SK-N-SH treated with all-trans-retinoic acid at 6 μM for 48 hours (cell line): ENCODE measurements around the gene ITCH.
"Not testable (repeated sequence)": the region's sequence is repeated elsewhere in the genome, so short reads cannot be mapped to it uniquely, and the experiment has no call there.

Experiments used
- ATAC-seq: fragments of 200-7000 bp; cut with Tn5 transposase; 3 replicates; pipeline ENCODE4 v1.9.1; 2020; ENCODE audit warnings: mild to moderate bottlenecking, moderate library complexity
- ARNTL ChIP-seq: fragments of 450-650 bp; formaldehyde crosslinking; IDR thresholded peaks from 2 replicates; pipeline ENCODE4 v1.5.0; 2020; ENCODE audit warnings: low read depth, mild to moderate bottlenecking, moderate library complexity, borderline replicate concordance
- BACH2 ChIP-seq: fragments of 250-450 bp; sonication (Bioruptor Pico); IDR thresholded peaks from 2 replicates; pipeline ENCODE4 v1.9.0; 2021; ENCODE audit warnings: mild to moderate bottlenecking, borderline replicate concordance
- CREB5 ChIP-seq: fragments of 250-450 bp; sonication (Bioruptor Pico); IDR thresholded peaks from 2 replicates; pipeline ENCODE4 v1.5.1; 2020; ENCODE audit warnings: low read depth, mild to moderate bottlenecking, moderate library complexity
- CSRNP3 ChIP-seq: fragments of 250-450 bp; sonication (Bioruptor Pico); IDR thresholded peaks from 2 replicates; pipeline ENCODE4 v1.5.1; 2021; ENCODE audit warnings: mild to moderate bottlenecking, moderate library complexity
- ESRRG ChIP-seq: fragments of 250-450 bp; sonication (Bioruptor Pico); IDR thresholded peaks from 2 replicates; pipeline ENCODE4 v1.6.1; 2021; ENCODE audit warnings: mild to moderate bottlenecking
- OSR1 ChIP-seq: fragments of 250-450 bp; sonication (Bioruptor Pico); IDR thresholded peaks from 2 replicates; pipeline ENCODE4 v1.8.0; 2022; ENCODE audit warnings: moderate library complexity, mild to moderate bottlenecking, inconsistent platforms
- PATZ1 ChIP-seq: fragments of 250-450 bp; sonication (Bioruptor Pico); IDR thresholded peaks from 2 replicates; pipeline ENCODE4 v1.8.0; 2020; ENCODE audit warnings: mild to moderate bottlenecking, moderate library complexity, borderline replicate concordance
- POU6F1 ChIP-seq: fragments of 250-450 bp; sonication (Bioruptor Pico); IDR thresholded peaks from 2 replicates; pipeline ENCODE4 v1.8.0; 2021; ENCODE audit warnings: low read depth, mild to moderate bottlenecking, moderate library complexity, borderline replicate concordance
- SNAI2 ChIP-seq: fragments of 250-450 bp; sonication (Bioruptor Pico); IDR thresholded peaks from 2 replicates; pipeline ENCODE4 v1.5.0; 2020; ENCODE audit warnings: mild to moderate bottlenecking, moderate library complexity
- TCF4 ChIP-seq: fragments of 250-450 bp; sonication (Bioruptor Pico); IDR thresholded peaks from 2 replicates; pipeline ENCODE4 v1.8.0; 2021; ENCODE audit warnings: mild to moderate bottlenecking, moderate library complexity, borderline replicate concordance
- TSHZ2 ChIP-seq: fragments of 250-450 bp; sonication (Bioruptor Pico); IDR thresholded peaks from 2 replicates; pipeline ENCODE4 v1.5.0; 2020; ENCODE audit warnings: mild to moderate bottlenecking, moderate library complexity
- ZFP3 ChIP-seq: fragments of 250-450 bp; sonication (Bioruptor Pico); IDR thresholded peaks from 2 replicates; pipeline ENCODE4 v1.5.0; 2020; ENCODE audit warnings: mild to moderate bottlenecking, moderate library complexity
- ZFP30 ChIP-seq: fragments of 450-650 bp; formaldehyde crosslinking; IDR thresholded peaks from 2 replicates; pipeline ENCODE4 v1.5.0; 2022; ENCODE audit warnings: mild to moderate bottlenecking, moderate library complexity
- ZNF8 ChIP-seq: fragments of 450-650 bp; formaldehyde crosslinking; IDR thresholded peaks from 2 replicates; pipeline ENCODE4 v1.5.0; 2020; ENCODE audit warnings: mild to moderate bottlenecking, moderate library complexity

The ITCH gene

GRCh38 chr20:34473262-34473883 lies 110.3 kb downstream of the ITCH start (continued):
- TF ChIP-seq PATZ1 (CRISPR knock-in tag), result no peak

GRCh38 chr20:34475979-34476736 lies 113.1 kb downstream of the ITCH start:
- peak; percentile 87 for ATAC-seq
- TF ChIP-seq TSHZ2 (no peak), PATZ1 (CRISPR knock-in tag) (no peak), ZFP3 (no peak), TCF4 (CRISPR knock-in tag) (no peak), ARNTL (CRISPR knock-in tag) (no peak), CREB5 (no peak), SNAI2 (CRISPR knock-in tag) (no peak), OSR1 (CRISPR knock-in tag) (no peak), ZNF8 (no peak), ZFP30 (CRISPR knock-in tag) (no peak), POU6F1 (CRISPR knock-in tag) (no peak), ESRRG (CRISPR knock-in tag) (no peak), BACH2 (CRISPR knock-in tag) (no peak)

GRCh38 chr20:34479627-34480026 lies 116.6 kb downstream of the ITCH start:
- TF ChIP-seq CSRNP3 (CRISPR knock-in tag), result no peak
- TF ChIP-seq ZFP3, result no peak
- no peak for ATAC-seq

- ATAC-seq, result not testable (repeated sequence)
Observed at GRCh38 chr20:34482154-34482553, 119.1 kb downstream of the ITCH start.

GRCh38 chr20:34483585-34484220 lies 120.6 kb downstream of the ITCH start:
- ATAC-seq, result not testable (repeated sequence)
